GM18517 (cell line): ENCODE data around the gene COPB2.

Experiments
- ATAC-seq: cut with Tn5 transposase; IDR thresholded peaks from one replicate; pipeline ENCODE4 v1.9.1; 2021; ENCODE audit warnings: mild to moderate bottlenecking, moderate library complexity; ENCODE audit not compliant: unreplicated experiment

COPB2 gene

GRCh38 chr3:139309880-139310279 lies 79.6 kb downstream of the COPB2 start:
- ATAC-seq, result no peak

GRCh38 chr3:139309061-139309591 lies 80.3 kb downstream of the COPB2 start:
- no peak for ATAC-seq

- ATAC-seq, result no peak
These were observed 80.9 kb downstream of the COPB2 start for GRCh38 chr3:139308560-139308959.

DNA sequence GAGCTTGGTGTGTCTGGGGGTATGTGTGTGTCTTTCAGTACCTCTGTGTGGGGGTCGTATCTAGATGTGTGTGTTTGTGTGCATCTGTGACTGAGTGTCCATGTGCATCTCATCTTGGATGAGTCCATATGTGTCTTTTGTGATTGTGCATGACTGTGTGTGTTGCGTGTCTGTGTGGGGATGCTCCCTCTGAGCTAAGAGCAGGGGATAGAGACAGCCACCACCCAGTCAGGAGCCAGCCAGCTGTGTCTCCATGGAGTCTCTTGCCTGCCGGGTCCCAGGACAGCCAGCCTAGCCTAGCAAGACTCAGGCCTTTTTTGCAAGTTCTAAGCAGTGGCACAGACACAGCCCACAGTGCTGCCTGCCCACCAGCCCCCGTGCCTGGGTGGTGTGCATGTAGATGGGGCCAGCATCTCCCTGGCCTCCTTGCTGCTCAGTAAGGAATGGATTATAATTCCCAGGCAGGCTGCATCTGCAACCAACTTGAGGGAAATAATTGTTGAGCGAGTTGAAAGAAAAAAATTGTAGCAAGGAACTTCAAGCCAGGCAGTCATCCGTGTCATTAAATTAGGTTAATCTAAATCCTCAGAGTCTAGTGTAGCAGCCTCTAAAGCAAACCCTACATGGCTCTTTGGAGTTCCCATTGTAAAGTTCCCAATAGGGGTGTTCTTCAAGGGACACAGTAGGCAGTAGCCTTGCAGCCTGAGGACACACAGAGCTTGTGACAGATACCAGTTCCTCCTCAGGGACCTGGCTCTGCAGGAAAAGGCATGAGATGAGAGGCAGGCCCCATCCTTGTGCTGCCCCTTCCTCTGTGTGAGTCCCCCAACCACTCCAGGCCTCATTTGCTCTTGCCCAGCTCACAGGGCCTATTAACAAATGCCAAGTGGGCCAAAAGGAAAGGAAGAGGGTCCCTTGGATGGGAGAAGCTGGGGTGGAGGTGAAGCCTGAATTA lies 81.6 kb downstream of the COPB2 start:
- no peak for ATAC-seq
